Limb (tissue), 2 donors: Measurements from ENCODE around the gene PYGO2.

Source experiments
- DNase-seq, 2 donors: peaks; one replicate each; pipeline ENCODE4 v3.0.0-alpha.2; 2016; ENCODE audit errors: extremely low spot score in 2 of 2

PYGO2 gene, protein sequence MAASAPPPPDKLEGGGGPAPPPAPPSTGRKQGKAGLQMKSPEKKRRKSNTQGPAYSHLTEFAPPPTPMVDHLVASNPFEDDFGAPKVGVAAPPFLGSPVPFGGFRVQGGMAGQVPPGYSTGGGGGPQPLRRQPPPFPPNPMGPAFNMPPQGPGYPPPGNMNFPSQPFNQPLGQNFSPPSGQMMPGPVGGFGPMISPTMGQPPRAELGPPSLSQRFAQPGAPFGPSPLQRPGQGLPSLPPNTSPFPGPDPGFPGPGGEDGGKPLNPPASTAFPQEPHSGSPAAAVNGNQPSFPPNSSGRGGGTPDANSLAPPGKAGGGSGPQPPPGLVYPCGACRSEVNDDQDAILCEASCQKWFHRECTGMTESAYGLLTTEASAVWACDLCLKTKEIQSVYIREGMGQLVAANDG

DNA sequence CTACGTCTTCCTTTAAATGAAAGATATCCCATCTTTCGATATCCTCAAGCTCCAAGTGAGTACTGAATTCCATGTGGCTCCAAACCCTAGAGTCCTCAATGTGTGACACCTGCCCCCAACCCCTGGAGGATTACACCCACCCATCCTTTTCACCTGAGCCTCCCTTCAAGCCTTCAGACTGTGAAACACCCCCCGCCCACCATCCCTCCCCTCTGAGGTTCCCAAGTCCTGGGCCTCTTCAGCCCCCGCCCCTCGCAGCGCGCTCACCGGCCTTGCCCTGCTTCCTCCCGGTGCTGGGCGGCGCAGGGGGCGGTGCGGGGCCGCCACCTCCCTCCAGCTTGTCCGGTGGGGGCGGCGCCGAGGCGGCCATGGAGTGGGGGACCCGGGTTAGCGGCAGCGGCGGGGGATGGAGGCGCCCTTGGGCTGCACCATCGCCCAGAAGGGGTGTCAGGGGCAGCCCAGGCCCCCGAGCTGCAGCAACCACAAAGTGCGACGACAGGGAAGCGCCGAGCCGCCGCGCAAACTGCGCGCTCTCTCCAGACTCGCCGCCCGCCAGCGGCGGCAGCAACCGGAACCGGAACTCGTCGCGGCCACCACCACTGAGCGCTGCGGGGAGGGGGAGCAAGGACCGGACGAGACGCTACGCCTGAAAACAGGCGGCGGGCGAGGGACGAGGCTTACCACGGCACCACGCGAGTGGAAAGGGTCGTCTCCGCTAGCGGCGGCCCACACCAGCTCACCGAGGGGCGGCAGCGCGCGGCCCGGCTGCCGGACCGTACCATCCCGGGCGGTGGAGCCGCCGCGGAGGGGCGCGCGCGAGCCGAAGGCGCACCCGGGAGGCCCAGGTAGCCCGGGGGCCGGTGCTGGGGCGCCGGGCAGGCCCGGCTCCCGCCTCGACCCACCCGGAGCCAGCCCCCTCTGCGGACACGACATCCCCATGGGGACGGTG, at the start of gene PYGO2:
Gene PYGO2, minus strand, starts transcription at position 576 of the 949 bp plus-strand sequence. Its CDS starts 206 bp downstream, at position 370.
- peak; percentile 72 to 91 for DNase-seq

DNA sequence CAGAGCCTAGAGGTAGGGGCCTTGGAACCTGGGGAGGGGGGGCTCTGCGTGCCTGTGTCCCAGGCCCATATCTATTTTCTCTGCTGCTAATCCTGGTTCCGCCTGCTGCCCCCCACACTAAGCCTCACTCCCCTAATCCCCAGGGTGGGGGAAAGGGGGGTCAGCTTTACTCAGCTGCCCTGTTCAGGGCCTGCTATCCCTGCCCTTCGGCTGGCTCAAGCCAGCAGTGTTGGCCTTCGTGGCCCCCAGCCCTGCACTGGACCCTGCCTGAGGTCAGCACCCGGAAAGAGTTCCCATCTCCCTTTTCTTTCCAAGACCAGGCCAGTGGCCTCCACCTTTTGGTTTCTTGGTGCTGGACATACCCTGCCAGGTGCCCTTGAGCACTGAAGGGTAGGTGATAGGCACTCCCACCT, 49.4 kb upstream of the PYGO2 start:
- DNase-seq: no peak

DNA sequence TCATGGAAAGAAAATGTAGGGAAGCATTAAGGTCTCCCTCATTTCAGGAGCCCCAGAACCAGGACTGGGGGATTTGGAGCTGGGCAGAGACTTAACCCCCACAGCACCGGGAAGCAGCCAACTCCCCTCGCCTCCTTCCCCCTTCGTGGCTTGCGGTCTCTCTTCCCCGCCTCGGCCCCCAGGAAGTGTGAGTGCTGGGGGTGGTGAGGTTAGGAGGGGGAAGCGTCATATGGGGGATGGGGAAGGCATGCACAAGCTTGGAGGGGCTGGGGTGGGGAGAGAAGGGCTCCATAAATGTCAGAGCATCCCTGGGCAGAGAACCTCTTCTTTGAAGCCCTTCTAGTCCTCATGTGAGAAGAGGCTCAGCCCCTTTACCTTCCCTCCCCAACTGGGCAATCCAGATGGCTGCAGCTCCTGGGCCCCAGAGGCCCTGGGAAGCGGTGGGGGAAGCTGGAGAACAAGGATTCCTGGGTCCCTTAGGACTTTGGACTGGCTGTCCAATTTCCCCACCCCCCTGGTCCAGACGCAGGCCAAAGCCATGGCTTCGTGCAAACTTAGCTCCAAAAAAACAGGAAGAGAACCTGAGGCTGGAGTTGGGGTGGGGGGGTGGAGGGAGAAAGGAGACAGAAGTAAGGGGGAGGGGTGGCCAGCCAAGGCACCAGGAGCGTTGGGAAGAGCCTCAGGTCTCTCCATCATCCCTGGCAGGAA, 48.8 kb upstream of the PYGO2 start:
- no peak for DNase-seq

DNA sequence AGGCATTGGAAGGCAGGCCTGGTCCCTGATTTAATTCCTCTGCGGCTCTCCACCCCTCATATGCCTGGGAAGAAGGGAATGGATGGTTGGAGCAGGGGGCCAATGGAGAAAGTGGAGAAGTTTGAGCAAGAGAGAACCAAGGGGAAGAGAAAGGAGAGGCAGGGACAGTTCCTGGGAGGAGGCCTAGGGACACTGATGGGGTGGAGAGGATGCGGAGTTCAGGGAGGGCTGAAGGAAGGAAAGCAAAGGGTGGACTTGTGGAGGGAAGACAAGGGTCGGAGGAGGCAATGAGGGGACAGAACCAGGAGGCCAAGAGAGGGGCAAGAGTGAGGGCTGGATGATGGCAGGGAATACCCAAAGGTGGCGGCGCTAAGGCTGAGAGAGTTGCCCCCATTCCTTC, 48.2 kb upstream of the PYGO2 start:
- no peak for DNase-seq

DNA sequence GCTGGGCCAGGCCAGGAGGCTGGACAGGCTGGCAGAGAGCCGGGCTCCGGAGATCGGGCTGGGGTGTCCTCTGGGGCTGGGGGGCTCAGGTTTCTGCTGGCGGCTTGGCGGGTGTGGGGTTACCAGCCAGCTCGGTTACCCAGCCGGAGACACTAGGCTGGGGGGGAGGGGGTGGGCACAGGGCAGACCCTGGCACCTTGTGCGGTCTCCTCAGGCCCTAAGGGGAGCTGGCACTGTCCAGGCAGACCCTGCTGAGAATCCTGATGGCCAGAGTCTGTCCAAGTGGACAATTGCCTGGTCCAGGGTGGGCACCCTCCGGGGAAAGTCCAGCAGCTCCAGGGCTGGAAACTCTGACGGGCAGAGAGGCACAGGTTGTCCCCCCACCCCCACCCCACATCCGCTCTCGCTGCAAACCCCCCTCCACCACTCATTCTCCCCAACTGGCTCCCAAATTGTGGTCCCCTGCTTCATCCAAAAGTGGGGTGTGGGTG, 47.7 kb upstream of the PYGO2 start:
- DNase-seq: no peak

DNA sequence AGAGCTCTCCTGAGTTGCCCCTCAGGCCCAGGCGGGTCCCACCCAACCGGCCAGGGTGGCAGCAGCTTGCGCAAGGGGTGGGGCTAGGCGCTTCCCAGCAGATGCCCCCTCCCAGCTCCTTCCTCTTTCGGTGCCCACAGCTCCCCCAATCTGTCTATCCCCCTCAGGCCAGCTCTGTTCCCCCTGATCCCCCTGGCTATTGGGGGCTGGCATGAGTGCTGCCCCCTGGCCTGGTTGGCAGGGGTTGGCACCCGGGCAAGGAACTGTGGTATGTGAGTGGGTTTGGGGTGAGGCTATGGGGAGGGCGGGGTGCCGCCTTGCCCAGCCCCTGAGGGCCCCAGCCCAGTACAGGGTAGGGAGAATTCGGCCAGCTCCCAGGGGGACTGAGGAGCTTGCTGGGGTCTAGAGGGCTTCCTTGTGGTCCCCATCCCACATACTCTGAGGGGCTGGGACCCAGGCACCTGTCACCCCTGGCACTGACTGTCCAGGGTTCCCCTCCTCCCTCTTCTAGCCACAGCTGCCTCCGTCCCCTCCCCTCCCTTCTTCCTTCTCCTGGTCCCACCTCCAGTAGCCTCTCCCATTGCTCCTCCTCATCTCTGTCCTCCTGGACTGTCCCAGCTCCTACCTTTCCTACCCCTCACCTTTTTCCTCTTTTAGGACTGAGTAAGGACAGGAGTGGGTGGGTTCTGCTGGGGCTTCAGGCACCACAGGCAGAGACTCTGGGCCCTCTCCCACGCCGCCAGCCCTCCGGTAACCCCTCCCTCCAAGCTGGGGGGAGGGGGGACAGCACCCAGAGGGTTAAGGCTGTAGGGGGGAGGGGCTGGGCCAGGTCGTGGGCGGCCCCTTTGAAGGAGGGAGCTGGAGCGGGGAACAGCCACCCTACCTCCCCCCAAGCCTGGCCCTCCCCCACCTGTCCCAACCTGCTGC, 46.7 kb upstream of the PYGO2 start:
- no peak for DNase-seq

DNA sequence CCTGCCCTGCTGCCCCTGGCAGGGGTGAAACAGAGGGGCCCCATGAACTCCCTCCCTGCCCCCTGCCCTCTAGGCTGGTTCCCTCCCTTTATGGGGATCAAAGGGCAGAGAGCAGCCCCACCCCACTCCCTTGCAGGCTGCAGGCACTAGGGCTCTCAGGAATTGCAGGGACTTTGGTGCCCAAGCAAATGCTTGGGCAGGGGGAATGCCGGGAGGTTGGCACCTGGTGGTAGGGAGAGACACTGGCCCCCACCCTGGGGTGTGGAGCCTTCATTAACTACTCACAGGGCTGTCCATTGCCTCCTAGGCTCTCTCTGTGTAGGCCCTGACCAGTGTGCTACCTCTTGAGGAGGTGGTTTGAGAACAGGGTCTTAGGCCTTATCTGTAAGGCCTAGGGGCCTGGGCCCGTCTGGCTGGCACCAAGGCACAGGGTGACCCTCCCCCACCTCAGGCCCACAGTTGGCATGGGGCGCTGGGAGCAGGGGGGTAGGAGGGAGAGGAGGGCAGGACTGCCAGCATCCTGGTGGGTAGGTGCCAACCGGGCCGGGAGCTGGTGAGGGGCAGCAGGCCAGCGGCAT, 45.8 kb upstream of the PYGO2 start:
- DNase-seq: no peak

DNA sequence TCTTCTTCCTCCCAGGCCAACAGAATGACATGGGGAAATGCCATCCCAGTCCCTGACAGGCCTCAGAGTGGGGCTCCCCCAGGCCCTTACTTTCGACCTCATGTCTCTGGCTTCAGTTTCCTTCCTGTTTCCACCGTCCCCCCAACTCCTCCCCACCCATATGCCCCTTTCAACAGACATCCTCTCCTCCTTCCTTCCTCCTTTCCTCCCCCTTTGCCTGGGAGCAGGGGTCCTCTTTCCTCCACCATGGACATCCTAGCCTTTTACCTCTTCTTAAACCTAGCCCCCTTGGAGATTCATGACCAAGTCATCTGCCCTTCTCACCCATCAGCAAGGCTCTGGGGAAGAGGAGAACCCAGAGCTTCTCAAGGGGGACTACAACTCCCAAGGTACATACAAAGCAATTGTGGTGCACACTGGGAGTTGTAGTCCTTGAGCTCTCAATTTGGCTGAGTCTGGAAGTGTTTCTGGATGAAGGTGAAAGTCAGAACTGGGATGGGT, 45.1 kb upstream of the PYGO2 start:
- no peak for DNase-seq

DNA sequence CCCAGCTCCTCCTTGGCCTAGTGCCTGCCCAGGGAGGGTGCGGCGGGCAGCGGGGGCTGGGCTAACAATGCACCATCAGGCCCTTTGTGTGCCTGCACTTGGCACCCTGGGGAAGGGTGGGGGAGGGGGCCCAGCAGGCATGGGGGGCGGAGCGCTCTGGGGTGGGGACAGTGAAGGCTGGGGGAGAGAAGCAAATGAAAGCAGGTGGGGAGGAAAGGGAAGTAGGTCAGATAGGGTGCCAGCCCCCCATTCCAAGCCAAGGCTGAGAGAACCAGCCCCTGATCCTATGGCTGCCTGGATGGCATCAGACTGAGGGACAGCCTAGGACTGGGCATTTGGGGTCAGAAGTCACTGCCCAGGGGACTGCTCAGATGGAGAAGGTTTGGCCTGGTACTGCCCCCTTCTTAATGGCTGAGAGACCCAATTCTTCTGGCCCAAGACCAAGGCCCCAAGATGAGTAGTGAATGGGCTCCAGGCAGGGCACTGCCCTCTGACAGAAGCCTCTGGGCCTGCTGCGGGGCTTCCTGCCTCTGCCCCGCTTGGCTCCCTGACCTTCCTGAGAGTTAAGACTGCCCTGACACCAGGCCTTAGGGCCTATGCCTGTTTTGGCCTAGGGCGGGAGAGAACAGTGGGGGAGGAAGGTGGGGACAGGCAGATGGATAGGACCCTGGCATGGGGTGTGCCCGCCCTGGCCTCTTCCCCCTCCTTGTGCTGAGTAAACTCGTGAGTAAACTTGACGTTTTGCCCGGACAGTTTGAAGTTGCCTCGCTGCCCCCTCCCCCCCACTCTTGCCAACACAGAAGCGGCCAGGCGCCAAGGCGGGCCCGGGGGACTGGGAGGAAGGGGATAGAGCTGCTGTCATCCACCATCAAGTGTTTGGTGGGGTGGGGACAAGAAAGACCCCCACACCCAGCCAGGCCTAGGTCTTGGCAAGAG, 43.8 kb upstream of the PYGO2 start:
- no peak for DNase-seq

DNA sequence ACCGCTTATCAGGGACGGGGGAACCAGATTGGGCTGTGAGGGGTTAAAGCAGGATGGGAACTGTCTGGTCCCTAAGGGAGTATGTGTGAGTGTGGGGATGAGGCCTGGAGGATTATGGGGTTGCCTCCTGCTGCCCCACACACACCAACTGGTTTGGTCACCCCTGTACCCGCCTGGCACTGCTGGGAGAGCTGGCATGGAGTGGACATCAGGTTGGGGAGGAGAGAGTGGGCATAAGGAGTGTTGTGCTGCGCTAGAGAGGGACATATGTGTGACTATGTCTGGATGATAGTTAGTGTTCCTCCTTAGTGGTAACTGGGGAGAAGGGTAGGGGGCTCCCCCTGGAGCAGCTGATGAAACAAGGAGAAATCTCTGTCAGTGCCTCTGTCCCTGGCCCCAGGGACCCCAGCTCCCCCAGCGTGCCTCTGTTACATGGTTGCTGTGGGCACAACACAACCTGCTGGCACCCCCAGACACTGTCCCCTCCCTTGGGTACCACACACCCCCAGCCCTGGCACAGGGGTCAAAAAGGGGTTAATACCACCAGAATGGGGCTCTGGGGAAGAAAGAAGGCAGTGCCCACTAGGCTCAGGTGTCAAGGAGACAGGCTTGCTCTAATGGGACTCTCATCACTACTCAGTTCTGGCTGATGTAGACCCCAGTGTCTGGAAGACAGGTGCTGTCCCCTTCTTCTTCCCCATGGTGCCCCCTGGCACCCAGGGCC, 42.9 kb upstream of the PYGO2 start:
- no peak for DNase-seq

DNA sequence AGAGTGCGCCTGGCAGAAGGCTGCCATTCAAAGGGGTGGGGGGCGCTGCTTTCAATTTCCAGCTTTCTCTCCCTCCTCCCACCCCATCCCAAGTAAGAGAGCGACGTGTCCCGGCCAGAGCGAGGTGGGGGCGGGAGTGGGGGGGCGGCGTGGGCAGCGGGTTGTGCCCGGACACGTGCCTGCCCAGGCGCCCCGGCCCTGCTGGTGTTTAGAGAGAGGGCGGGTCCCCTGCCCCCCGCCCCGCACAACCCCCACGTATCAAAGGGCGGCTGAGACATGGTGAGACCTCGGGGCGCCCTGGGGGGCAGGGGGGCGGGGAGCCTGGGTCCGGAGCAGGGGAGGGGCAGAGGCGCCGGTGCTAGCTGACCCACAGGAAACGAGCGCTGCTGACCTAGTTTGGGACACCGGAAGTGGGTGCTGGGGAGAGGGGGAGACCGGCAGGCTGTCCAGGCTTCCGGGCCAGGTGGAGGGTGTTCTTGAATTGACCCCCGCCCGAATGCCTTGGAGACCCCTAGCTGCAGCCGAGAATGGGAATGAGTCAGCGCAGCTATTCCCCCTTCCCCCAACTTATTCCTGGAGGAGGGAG, 42.3 kb upstream of the PYGO2 start:
- DNase-seq: no peak

DNA sequence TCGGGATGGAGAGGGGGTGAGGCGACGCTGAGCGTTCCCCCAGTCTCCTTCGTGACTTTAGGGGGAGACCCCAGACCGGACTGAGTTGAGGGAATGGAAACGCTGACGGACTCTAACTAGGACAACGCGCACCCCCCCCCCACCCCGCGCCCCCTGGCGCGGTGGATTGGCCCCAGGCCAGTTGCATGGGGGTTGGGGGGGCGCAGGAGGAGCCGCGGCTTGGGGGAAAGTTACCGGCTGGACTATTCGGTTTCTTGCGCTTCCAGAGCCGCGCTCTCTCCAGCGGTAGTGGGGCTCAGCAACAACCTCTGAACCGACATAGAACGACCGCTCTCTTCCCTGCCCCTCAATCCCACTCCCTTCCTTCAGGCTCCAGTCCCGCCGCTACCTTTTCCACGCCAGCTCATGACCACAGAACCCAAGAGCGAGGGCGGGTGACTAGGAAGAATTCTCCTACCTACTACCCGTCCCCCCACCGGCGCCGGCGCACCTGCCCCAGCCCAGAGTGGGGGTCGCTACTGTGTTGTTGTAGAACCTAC, 41.7 kb upstream of the PYGO2 start:
- DNase-seq: peak in 1 of 2 donors; percentile 74

DNA sequence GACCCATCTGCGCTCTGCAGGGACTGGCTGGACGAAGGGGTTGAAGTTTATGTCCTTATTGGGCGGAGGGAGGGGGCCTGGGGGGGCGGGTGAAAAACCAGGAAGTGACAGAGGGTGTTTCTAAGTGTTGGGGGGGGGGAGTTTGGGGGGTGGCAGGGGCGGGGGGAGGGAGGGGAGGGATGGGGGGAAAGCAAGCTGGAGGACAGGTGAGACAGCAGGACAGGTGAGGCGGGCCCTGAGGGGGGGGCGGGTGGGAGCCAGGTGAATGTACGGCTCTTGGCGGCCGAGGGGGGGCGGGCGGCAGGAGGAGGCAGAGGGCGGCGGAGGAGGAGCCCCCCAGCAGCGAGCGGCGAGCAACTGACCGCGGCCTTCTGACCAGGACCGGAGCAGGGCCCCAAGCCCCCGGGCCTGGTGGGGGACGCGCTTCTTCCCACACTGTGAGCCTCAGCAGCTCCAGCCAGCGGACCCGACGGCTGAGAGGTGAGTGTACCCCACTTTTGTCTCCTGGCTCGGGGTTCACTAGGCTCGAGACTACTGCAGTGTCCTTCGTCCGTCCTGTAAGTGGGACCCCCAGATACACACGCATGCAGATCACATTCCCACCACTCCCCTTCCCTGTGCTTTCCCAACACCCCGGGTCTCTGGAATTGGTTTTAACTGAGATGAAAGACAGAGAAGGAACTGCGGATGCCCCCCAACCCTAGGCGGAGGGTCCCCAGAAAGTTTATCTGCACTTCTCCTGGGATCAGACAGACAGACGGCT, 41.1 kb upstream of the PYGO2 start, which contains the start of gene ZBTB7B:
Gene ZBTB7B, plus strand, starts transcription at position 339 of the 763 bp plus-strand sequence. CDS start 11,859 bp downstream, outside the sequence.
- peak in 1 of 2 donors; percentile 64 for DNase-seq

DNA sequence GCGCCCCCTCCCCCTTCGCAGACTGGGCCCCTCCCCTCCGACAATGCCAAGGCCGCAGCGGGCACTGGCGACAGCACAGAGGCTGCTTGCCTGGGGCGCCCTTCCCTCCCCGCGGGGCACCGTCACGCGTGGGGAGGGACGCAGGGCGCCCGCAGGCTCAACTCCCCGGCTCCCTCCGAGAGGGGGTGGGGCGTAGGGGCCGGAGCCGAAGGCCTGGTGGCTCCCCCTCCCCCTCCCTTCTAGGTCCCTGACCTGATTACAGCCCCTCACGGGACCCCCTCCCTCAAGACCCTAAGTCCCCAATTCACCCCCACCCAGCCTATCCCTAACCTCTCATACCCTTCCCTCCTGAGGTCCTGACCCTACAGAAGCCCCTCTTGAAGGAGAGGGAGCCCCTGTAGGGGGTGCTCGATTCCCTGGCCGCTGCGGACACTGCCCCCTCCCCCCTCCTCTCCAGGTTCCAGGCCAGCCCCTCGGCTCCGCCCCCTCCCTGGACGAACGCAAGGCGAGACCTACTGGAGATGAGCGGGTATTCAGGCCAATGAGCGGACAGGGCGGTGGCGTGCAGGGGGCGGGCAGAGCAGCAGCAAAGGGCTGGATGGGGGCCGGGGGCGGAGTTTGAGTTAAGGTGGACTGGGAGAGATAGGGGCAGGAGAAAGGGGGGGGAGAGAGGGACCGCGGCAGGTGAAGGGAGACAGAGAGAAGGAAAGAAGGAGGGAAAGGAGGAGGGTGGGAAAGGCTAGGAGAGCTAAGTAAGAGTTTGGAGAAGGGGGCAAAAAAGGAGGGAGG, 40.3 kb upstream of the PYGO2 start:
- DNase-seq: peak; percentile 98 to 99

DNA sequence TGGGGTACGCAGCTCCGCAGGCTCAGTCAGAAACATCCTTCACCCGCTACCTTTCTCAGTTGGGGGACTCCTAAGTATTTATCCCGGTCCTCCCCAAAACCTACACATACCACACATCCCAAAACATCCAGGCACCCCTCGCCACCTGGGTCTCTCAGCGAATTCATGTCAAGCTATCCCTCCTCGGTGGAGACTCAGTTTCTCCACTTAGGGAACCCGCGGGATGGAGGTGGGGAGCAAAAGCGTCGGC, 39.8 kb upstream of the PYGO2 start:
- DNase-seq: no peak
